Ovary (tissue), 9 donors: ENCODE results near the gene CDC25A. TPM values are rescaled to one million over a fixed set of nuclear protein-coding genes. Genes with fewer than 3 reads are reported as not detected.

ENCODE experiments used
- DNase-seq, 5 donors: peaks; one replicate each; pipeline ENCODE4 v3.0.0-alpha.2; 2019 to 2020
- H3K27ac ChIP-seq, 2 donors: fragments of 200-600 bp; one replicate each; pipeline versions ENCODE4 v1.5.1 to v1.8.0; 2019 to 2022
- H3K27me3 ChIP-seq: fragments of 200-600 bp; one replicate; pipeline ENCODE4 v1.8.0; 2022
- H3K36me3 ChIP-seq: fragments of 200-600 bp; sonication (generic); one replicate; pipeline ENCODE4 v1.5.1; 2019
- H3K4me1 ChIP-seq: one replicate; pipeline ENCODE4 v1.8.1; 2013; ENCODE audit warnings: mild to moderate bottlenecking, moderate library complexity; ENCODE audit not compliant: insufficient read depth
- H3K4me3 ChIP-seq: fragments of 200-600 bp; sonication (generic); one replicate; pipeline ENCODE4 v1.5.1; 2017
- H3K9me3 ChIP-seq, 2 donors: fragments of 200-600 bp in 1 of 2; sonication (generic) in 1 of 2; one replicate each; pipeline versions ENCODE4 v1.5.1 to v1.8.1; 2013 to 2019; ENCODE audit warnings: mild to moderate bottlenecking in 1 of 2, moderate library complexity in 1 of 2
- EP300 ChIP-seq: sonication (generic); formaldehyde crosslinking; IDR thresholded peaks from one replicate; pipeline ENCODE4 v1.6.1; 2017; ENCODE audit warnings: antibody characterized with exemption
- POLR2A ChIP-seq: fragments of 450-650 bp; IDR thresholded peaks from one replicate; pipeline ENCODE4 v1.6.1; 2017; ENCODE audit warnings: antibody characterized with exemption, mild to moderate bottlenecking, moderate library complexity
- WGBS, 3 donors: extraction: QIAGEN DNeasy Blood & Tissue Kit in 1 of 3; methylation state at CpG; one replicate each; pipeline versions ENCODE4 v1.1.5 to v1.1.7; 2013 to 2017; 5-methylcytosine and 5-hydroxymethylcytosine counted together
- intact Hi-C, 4 donors: fragments of 100-400 bp; cut with DNase I; formaldehyde crosslinking; loops; one replicate each; pipeline versions ENCODE4 v1.11.0 to v1.15.1; 2022 to 2023
- polyA plus RNA-seq, 2 donors: library from polyadenylated mRNA; stranded (reverse); fragments of 200-250 nt in 1 of 2; fragments of 350-450 nt in 1 of 2; fragmentation: Illumina TruSeq in 1 of 2; extraction: RNeasy Lipid Tissue Mini Kit (QIAGEN cat#74804) in 1 of 2; gene quantifications; one replicate each; pipeline ENCODE4 v1.2.3, GENCODE V29; 2013 to 2014
- total RNA-seq, 7 donors: library from RNA; depleted of rRNA in 2 of 7; stranded (reverse); fragments of >200 nt in 2 of 7; fragmentation: NEBNext Ultra II Directional in 3 of 7; extraction: Animal tissue kit (Norgen Biotek cat#: 25700) in 3 of 7; gene quantifications; one replicate each; pipeline versions ENCODE4 v1.1.0 to v1.2.4, GENCODE V29; 2016 to 2023
- TF ChIP-seq, protein P1 (sequence below), 3 donors: fragments of 450-650 bp in 2 of 3; fragments of 200-600 bp in 1 of 3; IDR thresholded peaks; one replicate each; pipeline versions ENCODE4 v1.5.1 to v1.8.0; 2016 to 2022; ENCODE audit warnings: antibody characterized with exemption in 3 of 3, mild to moderate bottlenecking in 1 of 3
- donor health status: DM: no; HTN: no; CAD: no; lungs with moderate emphysema.
- donor health status: DM: no; HTN: no; CAD: no.
- donor health status: Bipolar disorder and iron deficiency.
- donor health status: DM: yes; HTN: yes; CAD: no.
- donor health status: DM: no; HTN: no; CAD: no.
- donor health status: DM: yes; HTN: yes; CAD: no.

Gene CDC25A
- total and polyA plus RNA-seq, 9 donors: 1.1 to 4.4 (median 3.2) TPM

DNA sequence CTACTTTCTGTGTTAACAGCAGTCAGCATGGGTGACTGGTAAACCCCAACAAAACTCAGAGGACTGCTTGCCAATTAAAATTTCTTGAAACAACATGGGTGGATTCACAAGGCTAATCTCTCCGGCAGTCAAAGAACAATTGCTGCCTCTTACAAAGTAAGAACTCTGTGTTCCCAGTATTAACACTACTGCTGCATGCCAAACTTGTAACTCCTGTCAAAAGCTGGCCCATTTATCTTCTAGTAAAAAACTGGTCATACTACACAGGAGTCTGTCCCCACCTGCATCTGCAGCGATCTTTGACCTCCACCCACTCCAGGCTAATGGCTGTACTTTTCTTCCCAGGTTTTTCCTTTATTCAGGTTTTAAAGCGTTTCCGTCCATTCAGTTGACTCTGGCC lies 44.0 kb upstream of the CDC25A start:
- no peaks in the 10 kb centered on the region for H3K27me3 ChIP-seq
- no peak for DNase-seq
- intact Hi-C loops: no loop called here
- WGBS, 3 donors: 48% methylated on average over 4 of the region's 4 CpGs
- no peak overlapping the region for H3K27ac ChIP-seq
- no peak overlapping the region for H3K4me3 ChIP-seq
- TF ChIP-seq POLR2A: no peak
- TF ChIP-seq, protein P1, sequence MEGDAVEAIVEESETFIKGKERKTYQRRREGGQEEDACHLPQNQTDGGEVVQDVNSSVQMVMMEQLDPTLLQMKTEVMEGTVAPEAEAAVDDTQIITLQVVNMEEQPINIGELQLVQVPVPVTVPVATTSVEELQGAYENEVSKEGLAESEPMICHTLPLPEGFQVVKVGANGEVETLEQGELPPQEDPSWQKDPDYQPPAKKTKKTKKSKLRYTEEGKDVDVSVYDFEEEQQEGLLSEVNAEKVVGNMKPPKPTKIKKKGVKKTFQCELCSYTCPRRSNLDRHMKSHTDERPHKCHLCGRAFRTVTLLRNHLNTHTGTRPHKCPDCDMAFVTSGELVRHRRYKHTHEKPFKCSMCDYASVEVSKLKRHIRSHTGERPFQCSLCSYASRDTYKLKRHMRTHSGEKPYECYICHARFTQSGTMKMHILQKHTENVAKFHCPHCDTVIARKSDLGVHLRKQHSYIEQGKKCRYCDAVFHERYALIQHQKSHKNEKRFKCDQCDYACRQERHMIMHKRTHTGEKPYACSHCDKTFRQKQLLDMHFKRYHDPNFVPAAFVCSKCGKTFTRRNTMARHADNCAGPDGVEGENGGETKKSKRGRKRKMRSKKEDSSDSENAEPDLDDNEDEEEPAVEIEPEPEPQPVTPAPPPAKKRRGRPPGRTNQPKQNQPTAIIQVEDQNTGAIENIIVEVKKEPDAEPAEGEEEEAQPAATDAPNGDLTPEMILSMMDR (IDR thresholded peaks at IDR 0.05): no peak
- no peak for TF ChIP-seq EP300
- peaks cover 8% of the 10 kb centered on the region for H3K4me1 ChIP-seq
- no peaks in the 10 kb centered on the region for H3K9me3 ChIP-seq
- H3K36me3 ChIP-seq: no peaks in the 10 kb centered on the region

DNA sequence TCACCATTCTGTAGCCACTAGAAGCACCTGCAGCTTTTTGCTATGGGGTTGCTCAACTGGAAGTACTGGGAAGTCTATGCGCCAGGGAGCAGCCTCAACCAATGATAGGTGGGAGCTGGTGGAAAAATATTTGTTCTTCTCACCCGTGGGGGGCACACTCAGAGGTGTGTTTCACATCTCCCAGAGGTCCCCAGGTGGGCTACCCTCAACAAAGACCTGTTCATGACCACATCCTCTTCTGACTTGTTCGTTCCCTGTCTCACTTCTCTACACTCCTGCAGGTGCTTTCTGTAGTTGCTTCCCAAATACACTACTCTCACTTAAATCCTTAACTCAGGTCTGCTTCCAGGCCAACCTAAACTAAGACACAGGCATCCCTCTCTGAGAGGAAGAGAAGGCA lies 38.7 kb upstream of the CDC25A start:
- DNase-seq: no peak
- Histone ChIP-seq H3K9me3 (no peaks in the 10 kb centered on the region), H3K27me3 (no peaks in the 10 kb centered on the region), H3K27ac (no peak overlapping the region), H3K4me1 (peaks cover 2% of the 10 kb centered on the region), H3K4me3 (no peak overlapping the region), H3K36me3 (no peaks in the 10 kb centered on the region)
- 40 to 56% (median 53%) methylated on average over 3 of the region's 3 CpGs for WGBS, 3 donors
- TF ChIP-seq EP300: no peak
- intact Hi-C loops: no loop called here

DNA sequence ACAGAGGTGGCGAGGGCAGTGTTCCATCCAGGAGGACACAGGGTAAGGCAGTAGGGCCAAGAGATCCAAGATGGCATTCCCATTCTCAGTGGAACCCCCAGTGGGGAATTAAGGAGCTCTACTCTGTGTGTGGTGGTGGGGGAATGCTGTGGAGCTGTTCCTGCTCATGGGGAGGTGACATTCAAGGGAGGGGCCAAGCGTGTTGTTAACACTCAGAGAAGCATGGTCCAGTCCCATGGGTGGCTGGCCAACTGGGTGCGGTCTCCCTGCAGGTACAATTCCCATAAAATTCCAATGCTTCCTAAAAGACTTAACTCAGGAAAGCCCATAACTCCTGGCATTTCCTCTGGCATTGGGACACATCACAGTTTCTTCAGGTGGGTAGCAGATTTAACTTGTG lies 37.4 kb upstream of the CDC25A start:
- TF ChIP-seq, protein P1 (IDR thresholded peaks at IDR 0.05): no peak
- TF ChIP-seq EP300 (no peak), POLR2A (no peak)
- intact Hi-C loops: no loop called here
- no peaks in the 10 kb centered on the region for H3K27me3 ChIP-seq
- H3K9me3 ChIP-seq: no peaks in the 10 kb centered on the region
- H3K27ac ChIP-seq: no peak overlapping the region
- H3K4me3 ChIP-seq: no peak overlapping the region
- no peaks in the 10 kb centered on the region for H3K36me3 ChIP-seq
- DNase-seq: no peak
- WGBS, 3 donors: 89 to 90% (median 89%) methylated on average over 3 of the region's 3 CpGs
- H3K4me1 ChIP-seq: no peaks in the 10 kb centered on the region

DNA sequence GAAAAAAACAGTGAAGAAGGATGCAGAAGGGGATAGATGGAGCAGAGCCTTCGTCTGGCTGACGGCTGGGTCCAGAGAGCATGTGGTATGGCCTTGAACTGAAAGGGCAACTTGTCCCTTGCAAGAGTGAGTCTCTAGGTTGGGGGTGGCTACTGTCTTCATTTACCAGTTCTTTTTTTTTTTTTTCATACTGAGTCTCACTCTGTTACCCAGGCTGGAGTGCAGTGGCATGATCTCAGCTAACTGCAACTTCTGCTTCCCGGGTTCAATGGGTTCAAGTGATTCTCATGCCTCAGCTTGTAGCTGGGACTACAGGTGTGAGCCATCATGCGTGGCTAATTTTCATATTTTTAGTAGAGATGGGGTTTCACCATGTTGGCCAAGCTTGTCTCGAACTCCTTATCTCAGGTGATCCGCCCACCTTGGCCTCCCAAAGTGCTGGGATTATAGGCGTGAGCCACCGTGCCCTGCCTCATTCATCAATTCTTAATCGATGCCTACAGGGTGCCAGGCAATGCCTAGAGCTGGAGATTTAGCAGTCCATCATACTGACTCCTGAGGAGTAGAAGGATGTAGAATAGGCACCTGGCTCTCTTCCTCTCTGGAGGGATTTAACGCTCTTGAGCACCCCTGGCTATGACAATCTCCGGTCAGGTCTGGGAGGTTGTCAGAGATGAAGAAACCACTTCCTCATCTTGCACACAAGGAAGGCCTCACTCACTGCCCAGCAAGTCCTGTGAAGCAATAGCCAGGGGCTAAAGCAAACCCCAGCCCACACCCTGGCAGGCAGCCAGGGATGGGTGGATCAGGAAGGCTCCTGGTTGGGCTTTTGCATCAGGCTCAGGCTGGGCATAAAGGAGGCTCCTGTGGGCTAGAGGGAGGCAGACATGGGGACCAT lies 34.6 kb upstream of the CDC25A start, which contains the start of gene CAMP:
CAMP (plus strand) TSS at position 880 of the 898 bp plus-strand sequence; CDS start at position 897, 17 bp downstream.
- H3K4me1 ChIP-seq: peaks cover 12% of the 10 kb centered on the region
- intact Hi-C loops: no loop called here
- H3K4me3 ChIP-seq: no peak within 1 kb of the TSS
- no peak for TF ChIP-seq EP300
- no peak for TF ChIP-seq POLR2A
- TF ChIP-seq, protein P1 (IDR thresholded peaks at IDR 0.05): no peak
- H3K9me3 ChIP-seq: no peaks in the 10 kb centered on the region
- H3K36me3 ChIP-seq: no peaks in the 10 kb centered on the region
- H3K27ac ChIP-seq: no peak within 1 kb of the TSS
- DNase-seq: peak in 3 of 5 donors; percentile 46 to 63 (median 50)
- 85 to 89% (median 87%) methylated on average over 11 of the region's 11 CpGs for WGBS, 3 donors
- H3K27me3 ChIP-seq: no peaks in the 10 kb centered on the region

DNA sequence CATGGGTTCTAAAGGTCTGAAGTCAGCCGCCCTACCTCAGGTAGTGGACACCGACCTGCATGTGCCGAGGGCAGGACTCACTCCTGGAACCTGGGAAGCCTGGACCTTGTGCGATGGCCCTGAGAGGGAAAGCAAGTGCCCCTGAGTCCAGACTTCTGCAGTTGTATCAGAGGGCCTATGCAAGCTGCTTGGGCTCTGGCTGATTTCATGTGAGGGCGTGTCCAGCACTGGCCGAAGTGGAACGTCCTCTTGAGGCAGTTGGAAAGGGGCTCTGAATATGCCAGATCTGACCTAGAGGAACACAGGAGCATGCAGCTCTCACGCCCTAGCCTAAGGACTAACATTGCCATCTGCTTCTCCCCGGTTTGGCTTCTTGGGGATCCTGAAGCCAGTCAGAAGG lies 32.5 kb upstream of the CDC25A start:
- Histone ChIP-seq H3K27me3 (no peaks in the 10 kb centered on the region), H3K36me3 (no peaks in the 10 kb centered on the region)
- WGBS, 3 donors: 78 to 82% (median 81%) methylated on average over 9 of the region's 9 CpGs

More for the DNA sequence above, 32.5 kb upstream of the CDC25A start:
- H3K4me1 ChIP-seq: peaks cover 20% of the 10 kb centered on the region
- H3K4me3 ChIP-seq: no peak overlapping the region
- TF ChIP-seq POLR2A (no peak), EP300 (no peak)
- TF ChIP-seq, protein P1 (IDR thresholded peaks at IDR 0.05): no peak
- H3K27ac ChIP-seq: no peak overlapping the region
- intact Hi-C loops: no loop called here
- no peak for DNase-seq
- H3K9me3 ChIP-seq: no peaks in the 10 kb centered on the region
